ENCODE measurements around the gene PSMG3.

Gene PSMG3

GRCh38 chr7:1569833-1570632, at the start of gene PSMG3:
TSS of gene PSMG3 (minus strand) at chr7:1570032. CDS start at chr7:1569339, 693 bp downstream.
- Histone ChIP-seq H3K9me2 (replicated peaks; ENCODE audit: insufficient read depth, low read length) (no peaks in the 10 kb centered on the region), H3K4me3 (ENCODE audit: insufficient read depth, low read length, poor library complexity, severe bottlenecking) (peak within 1 kb of the TSS; percentile 98), H3K9ac (ENCODE audit: low read length) (peak within 1 kb of the TSS; percentile 83), H3K4me2 (ENCODE audit: low read depth, low read length, poor library complexity, severe bottlenecking) (peak within 1 kb of the TSS; percentile 77), H2AFZ (ENCODE audit: low read depth, low read length, severe bottlenecking) (peak within 1 kb of the TSS; percentile 99), H3K27me3 (ENCODE audit: low read length) (no peaks in the 10 kb centered on the region), H3K27ac (ENCODE audit: low read depth, low read length) (peak within 1 kb of the TSS; percentile 66), H4K20me1 (ENCODE audit: low read depth, low read length) (no peaks in the 10 kb centered on the region), H3F3A (ENCODE audit: insufficient read depth) (peaks cover 5% of the 10 kb centered on the region; the same call in 1 of the 2 replicates), H3K79me2 (ENCODE audit: insufficient read depth, low read length) (peaks cover 6% of the 10 kb centered on the region), H3K36me3 (ENCODE audit: low read length) (no peaks in the 10 kb centered on the region), H3K9me3 (ENCODE audit: insufficient read depth, low read length) (no peaks in the 10 kb centered on the region)
- TF ChIP-seq EZH2phosphoT487 (conservative IDR thresholded peaks at IDR 0.05; ENCODE audit: low read length) (no peak), CTCF (IDR thresholded peaks at IDR 0.05; ENCODE audit: insufficient read depth, low read length, poor library complexity, severe bottlenecking) (peak; percentile 31)

GRCh38 chr7:1618475-1618874, 48.6 kb upstream of the PSMG3 start:
- no peaks in the 10 kb centered on the region for H3K27me3 ChIP-seq (ENCODE audit: low read length)
- H3K9ac ChIP-seq (ENCODE audit: low read length), result no peak overlapping the region
- H3K9me2 ChIP-seq (replicated peaks; ENCODE audit: insufficient read depth, low read length), result no peaks in the 10 kb centered on the region
- no peak overlapping the region for H2AFZ ChIP-seq (ENCODE audit: low read depth, low read length, severe bottlenecking)
- H3K79me2 ChIP-seq (ENCODE audit: insufficient read depth, low read length), result no peaks in the 10 kb centered on the region
- H4K20me1 ChIP-seq (ENCODE audit: low read depth, low read length), result no peaks in the 10 kb centered on the region
- H3K36me3 ChIP-seq (ENCODE audit: low read length), result no peaks in the 10 kb centered on the region
- no peaks in the 10 kb centered on the region for H3F3A ChIP-seq (ENCODE audit: insufficient read depth)
- H3K27ac ChIP-seq (ENCODE audit: low read depth, low read length), result no peak overlapping the region
- H3K9me3 ChIP-seq (ENCODE audit: insufficient read depth, low read length), result no peaks in the 10 kb centered on the region
- no peak for TF ChIP-seq EZH2phosphoT487 (conservative IDR thresholded peaks at IDR 0.05; ENCODE audit: low read length)
- TF ChIP-seq CTCF (IDR thresholded peaks at IDR 0.05; ENCODE audit: insufficient read depth, low read length, poor library complexity, severe bottlenecking), result no peak
- no peak overlapping the region for H3K4me3 ChIP-seq (ENCODE audit: insufficient read depth, low read length, poor library complexity, severe bottlenecking)
- H3K4me2 ChIP-seq (ENCODE audit: low read depth, low read length, poor library complexity, severe bottlenecking), result no peak overlapping the region

GRCh38 chr7:1617957-1618356, 48.1 kb upstream of the PSMG3 start:
- TF ChIP-seq CTCF (IDR thresholded peaks at IDR 0.05; ENCODE audit: insufficient read depth, low read length, poor library complexity, severe bottlenecking), result no peak
- no peak for TF ChIP-seq EZH2phosphoT487 (conservative IDR thresholded peaks at IDR 0.05; ENCODE audit: low read length)

More at GRCh38 chr7:1617957-1618356, 48.1 kb upstream of the PSMG3 start:
- no peaks in the 10 kb centered on the region for H3K9me2 ChIP-seq (replicated peaks; ENCODE audit: insufficient read depth, low read length)
- no peaks in the 10 kb centered on the region for H3K79me2 ChIP-seq (ENCODE audit: insufficient read depth, low read length)
- H3K27me3 ChIP-seq (ENCODE audit: low read length), result no peaks in the 10 kb centered on the region
- no peak overlapping the region for H3K9ac ChIP-seq (ENCODE audit: low read length)
- H3F3A ChIP-seq (ENCODE audit: insufficient read depth), result no peaks in the 10 kb centered on the region
- no peak overlapping the region for H3K4me2 ChIP-seq (ENCODE audit: low read depth, low read length, poor library complexity, severe bottlenecking)
- H3K9me3 ChIP-seq (ENCODE audit: insufficient read depth, low read length), result no peaks in the 10 kb centered on the region
- no peak overlapping the region for H3K4me3 ChIP-seq (ENCODE audit: insufficient read depth, low read length, poor library complexity, severe bottlenecking)
- H3K27ac ChIP-seq (ENCODE audit: low read depth, low read length), result no peak overlapping the region
- H4K20me1 ChIP-seq (ENCODE audit: low read depth, low read length), result no peaks in the 10 kb centered on the region
- H3K36me3 ChIP-seq (ENCODE audit: low read length), result no peaks in the 10 kb centered on the region
- no peak overlapping the region for H2AFZ ChIP-seq (ENCODE audit: low read depth, low read length, severe bottlenecking)
